Chondrocyte (in vitro differentiated cells): ENCODE results near the gene ACAP2. TPM values are rescaled to one million over a fixed set of nuclear protein-coding genes. Genes with fewer than 3 reads are reported as not detected.

Experiments
- DNase-seq: peaks from one replicate; pipeline ENCODE4 v3.0.0; 2021; ENCODE audit warnings: mixed read lengths, low spot score
- H3K27ac Mint-ChIP-seq: one replicate; pipeline ENCODE4 v1.8.0; 2021; ENCODE audit warnings: mild to moderate bottlenecking, moderate library complexity, mixed read lengths; ENCODE audit not compliant: unreplicated experiment
- H3K27me3 Mint-ChIP-seq: 2 replicates; pipeline ENCODE4 v1.8.0; 2021; ENCODE audit warnings: low read depth, mixed read lengths
- H3K36me3 Mint-ChIP-seq: 2 replicates; pipeline ENCODE4 v1.8.0; 2021; ENCODE audit warnings: low read depth, mixed read lengths
- H3K4me1 Mint-ChIP-seq: 2 replicates; pipeline ENCODE4 v1.8.0; 2021; ENCODE audit warnings: low read depth, mild to moderate bottlenecking, mixed read lengths
- H3K4me3 Mint-ChIP-seq: one replicate; pipeline ENCODE4 v1.8.0; 2021; ENCODE audit warnings: mild to moderate bottlenecking, moderate library complexity, mixed read lengths; ENCODE audit not compliant: unreplicated experiment
- H3K9me3 Mint-ChIP-seq: 2 replicates; pipeline ENCODE4 v1.8.0; 2021; ENCODE audit warnings: low read depth, mixed read lengths
- CTCF ChIP-seq: fragments of 200-600 bp; sonication (generic); IDR thresholded peaks from 2 replicates; pipeline ENCODE4 v1.5.0; 2021; ENCODE audit warnings: antibody characterized with exemption, mild to moderate bottlenecking, moderate library complexity
- total RNA-seq: library from RNA; stranded (reverse); gene quantifications from 3 replicates; pipeline ENCODE4 v1.2.1, GENCODE V29; 2021

The ACAP2 gene
- total RNA-seq, 1 donor from 2014 or later = 43.3 TPM

DNA sequence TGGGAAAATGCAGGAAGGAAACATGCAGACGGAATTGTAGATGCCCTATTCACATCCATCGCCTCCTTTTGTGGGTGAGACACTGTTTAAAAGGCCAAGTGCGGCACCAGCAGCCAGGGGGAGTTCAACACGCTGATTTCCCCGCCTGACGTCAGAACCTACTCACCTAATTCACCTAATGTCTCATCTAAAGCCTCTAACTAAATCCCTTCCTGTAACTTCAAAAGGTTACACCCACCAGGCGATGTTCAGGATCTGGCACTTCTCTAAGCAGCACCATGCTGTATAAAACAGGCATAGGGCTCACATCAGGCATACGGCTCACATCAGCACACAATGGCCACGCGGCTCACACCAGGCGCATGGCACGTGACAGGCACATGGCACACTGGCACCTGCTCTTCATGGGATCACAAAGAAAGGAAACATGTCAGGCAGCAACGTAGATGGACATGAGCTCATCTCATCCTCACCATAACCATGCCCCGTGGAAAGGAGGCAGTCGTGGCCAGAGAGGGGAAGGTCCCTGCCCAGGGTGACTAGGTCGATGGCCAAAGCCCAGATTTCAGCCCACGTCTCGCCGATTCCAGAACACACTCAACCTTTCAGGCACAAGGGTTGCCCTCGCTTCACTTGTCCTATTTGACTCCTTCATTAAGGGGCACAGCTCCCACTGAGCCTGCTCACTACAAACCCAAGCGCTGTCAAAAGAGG lies 193.6 kb downstream of the ACAP2 start:
- Mint-ChIP-seq H3K27ac (no peak overlapping the region), H3K4me3 (no peak overlapping the region), H3K4me1 (peaks cover 35% of the 10 kb centered on the region), H3K9me3 (no peaks in the 10 kb centered on the region), H3K27me3 (no peaks in the 10 kb centered on the region), H3K36me3 (no peaks in the 10 kb centered on the region)
- DNase-seq = no peak
- TF ChIP-seq CTCF = no peak

DNA sequence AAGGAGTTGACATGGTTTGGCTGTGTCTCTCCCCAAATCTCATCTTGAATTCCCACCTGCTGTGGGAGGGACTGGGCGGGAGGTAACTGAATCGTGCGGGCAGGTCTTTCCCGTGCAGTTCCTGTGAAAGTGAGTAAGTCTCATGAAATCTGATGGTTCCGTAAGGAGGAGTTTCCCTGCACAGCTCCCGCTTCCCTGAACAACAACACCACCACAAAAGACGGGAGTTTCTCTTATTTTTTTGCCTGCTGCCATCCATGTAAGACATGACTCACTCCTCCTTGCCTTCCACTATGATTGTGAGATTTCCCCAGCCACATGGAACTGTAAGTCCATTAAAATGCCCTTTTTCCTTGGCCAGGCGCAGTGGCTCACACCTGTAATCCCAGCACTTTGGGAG lies 194.5 kb downstream of the ACAP2 start:
- Mint-ChIP-seq H3K9me3 (no peaks in the 10 kb centered on the region), H3K4me3 (no peak overlapping the region), H3K27ac (no peak overlapping the region), H3K27me3 (no peaks in the 10 kb centered on the region), H3K36me3 (no peaks in the 10 kb centered on the region), H3K4me1 (peaks cover 29% of the 10 kb centered on the region)
- no peak for TF ChIP-seq CTCF
- DNase-seq = no peak

- H3K4me1 Mint-ChIP-seq = peaks cover 24% of the 10 kb centered on the region
- no peak overlapping the region for H3K4me3 Mint-ChIP-seq
- no peaks in the 10 kb centered on the region for H3K9me3 Mint-ChIP-seq
- no peak for TF ChIP-seq CTCF
- H3K27ac Mint-ChIP-seq = no peak overlapping the region
- no peaks in the 10 kb centered on the region for H3K36me3 Mint-ChIP-seq
- H3K27me3 Mint-ChIP-seq = no peaks in the 10 kb centered on the region
- DNase-seq = no peak
Observed at GRCh38 chr3:195247863-195248189, 195.0 kb downstream of the ACAP2 start.

DNA sequence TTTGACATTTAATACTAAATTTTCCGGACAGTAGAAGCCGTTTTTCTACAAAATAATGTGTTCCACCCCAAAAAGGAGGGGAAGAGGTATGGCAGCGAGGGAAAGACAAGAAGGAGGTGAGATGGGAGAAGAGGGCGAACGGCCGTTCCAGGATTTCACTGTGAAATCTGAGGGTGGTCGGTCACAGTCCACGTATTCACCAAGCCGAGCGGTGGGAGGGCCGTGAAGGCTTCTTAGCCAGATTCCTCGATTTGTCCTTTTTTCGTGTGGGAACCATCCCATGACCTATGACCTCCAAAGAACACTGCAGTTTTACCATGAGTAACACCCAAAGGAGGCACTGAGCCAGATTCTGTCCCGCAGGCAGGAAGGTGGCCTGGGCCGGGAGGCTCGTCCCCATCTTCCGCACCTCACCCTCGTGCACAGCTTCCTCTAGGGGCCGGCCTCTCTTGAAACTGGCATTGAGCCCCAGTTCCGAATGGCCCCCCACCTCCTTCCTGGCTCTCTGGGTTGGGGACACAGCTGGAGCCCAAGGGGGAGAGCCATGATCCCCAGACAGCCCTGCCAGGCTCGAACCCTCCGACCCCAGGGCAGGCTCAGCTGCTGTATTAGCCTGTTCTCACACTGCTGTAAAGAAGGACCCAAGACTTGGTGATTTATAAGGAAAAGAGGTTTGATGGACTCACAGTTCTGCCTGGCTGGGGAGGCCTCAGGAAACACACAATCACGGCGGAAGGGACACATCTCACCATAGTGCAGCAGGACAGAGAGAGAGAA lies 195.5 kb downstream of the ACAP2 start:
- Mint-ChIP-seq H3K27me3 (no peaks in the 10 kb centered on the region), H3K4me3 (no peak overlapping the region), H3K9me3 (no peaks in the 10 kb centered on the region), H3K27ac (no peak overlapping the region), H3K36me3 (no peaks in the 10 kb centered on the region), H3K4me1 (peaks cover 19% of the 10 kb centered on the region)
- no peak for DNase-seq
- TF ChIP-seq CTCF = no peak

GRCh38 chr3:195246581-195246995 lies 196.2 kb downstream of the ACAP2 start:
- no peak for DNase-seq
- H3K27me3 Mint-ChIP-seq = no peaks in the 10 kb centered on the region
- no peak for TF ChIP-seq CTCF
- no peak overlapping the region for H3K4me3 Mint-ChIP-seq
- peaks cover 15% of the 10 kb centered on the region for H3K4me1 Mint-ChIP-seq
- no peak overlapping the region for H3K27ac Mint-ChIP-seq
- H3K9me3 Mint-ChIP-seq = no peaks in the 10 kb centered on the region
- H3K36me3 Mint-ChIP-seq = no peaks in the 10 kb centered on the region
